HG03571 (cell line): Measurements from ENCODE around the gene HS6ST2.

Source experiments
- ATAC-seq: cut with Tn5 transposase; IDR thresholded peaks from one replicate; pipeline ENCODE4 v1.9.1; 2021; ENCODE audit not compliant: unreplicated experiment

HS6ST2 gene

DNA sequence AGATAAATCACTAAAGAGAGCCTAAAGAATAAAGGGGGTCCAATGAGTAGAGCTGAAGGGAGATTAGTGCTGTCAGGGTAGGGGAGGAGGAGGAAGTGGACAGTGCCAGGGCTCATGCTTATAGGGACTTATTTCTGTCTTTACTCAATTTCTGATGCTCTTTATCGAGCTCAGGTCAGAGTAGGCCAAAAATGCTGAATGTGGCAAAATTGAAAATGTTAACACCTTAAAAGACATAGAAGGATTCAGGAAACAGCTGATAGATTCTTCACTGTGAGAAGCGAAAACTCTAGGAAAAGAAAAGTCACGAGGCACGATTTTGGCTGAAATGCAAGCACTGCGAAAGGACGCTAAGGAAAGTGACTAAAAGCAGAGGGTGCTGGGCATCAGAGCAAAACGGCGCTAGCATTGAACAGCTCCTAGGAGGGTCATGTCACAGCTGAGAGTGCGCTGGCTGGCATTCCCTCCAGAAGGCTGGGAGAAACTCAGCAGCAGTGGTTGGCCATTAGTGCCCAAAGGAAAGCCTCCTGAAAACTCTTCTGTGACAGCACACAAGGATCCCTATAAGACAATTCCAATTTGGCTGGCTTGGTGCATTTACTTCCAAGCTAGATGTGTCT is 150.9 kb downstream of the HS6ST2 start:
- no peak for ATAC-seq

DNA sequence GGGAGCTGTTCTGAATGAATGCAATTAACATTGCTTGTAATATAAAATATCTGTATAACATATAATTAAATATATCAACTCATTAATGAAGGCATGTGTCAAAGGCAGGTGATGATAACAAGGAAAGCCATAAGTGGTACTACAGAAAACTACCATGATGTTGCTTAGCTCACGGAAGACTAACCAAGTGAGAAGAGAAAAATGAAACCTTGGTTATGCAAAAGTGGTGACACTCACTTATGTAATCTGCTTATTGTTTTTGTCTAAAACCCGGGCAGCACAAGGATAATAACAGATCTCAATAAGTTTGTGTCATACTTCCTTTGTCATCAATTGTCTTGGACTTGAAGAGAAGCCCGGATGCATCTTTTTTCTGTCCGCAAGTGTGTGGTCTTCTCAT is 156.4 kb downstream of the HS6ST2 start:
- no peak for ATAC-seq

DNA sequence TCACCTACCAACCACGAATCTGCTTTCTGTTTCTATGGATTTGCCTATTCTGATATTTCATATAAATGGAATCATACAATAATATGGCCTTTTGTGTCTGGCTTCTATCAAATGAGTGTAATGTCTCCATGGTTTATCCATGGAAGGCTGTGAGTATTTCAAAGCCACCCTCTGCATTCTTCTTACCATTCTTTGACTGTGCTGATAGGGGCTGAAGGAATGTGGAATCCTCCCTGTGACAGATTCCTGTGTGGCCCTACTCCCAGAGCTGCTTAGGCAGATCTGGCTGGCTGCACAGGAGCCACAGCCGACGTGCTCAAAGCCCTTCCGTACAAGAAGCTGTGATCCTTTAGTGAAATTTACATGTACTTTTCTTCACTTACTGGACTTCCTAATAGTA is 163.2 kb downstream of the HS6ST2 start:
- ATAC-seq, result no peak

DNA sequence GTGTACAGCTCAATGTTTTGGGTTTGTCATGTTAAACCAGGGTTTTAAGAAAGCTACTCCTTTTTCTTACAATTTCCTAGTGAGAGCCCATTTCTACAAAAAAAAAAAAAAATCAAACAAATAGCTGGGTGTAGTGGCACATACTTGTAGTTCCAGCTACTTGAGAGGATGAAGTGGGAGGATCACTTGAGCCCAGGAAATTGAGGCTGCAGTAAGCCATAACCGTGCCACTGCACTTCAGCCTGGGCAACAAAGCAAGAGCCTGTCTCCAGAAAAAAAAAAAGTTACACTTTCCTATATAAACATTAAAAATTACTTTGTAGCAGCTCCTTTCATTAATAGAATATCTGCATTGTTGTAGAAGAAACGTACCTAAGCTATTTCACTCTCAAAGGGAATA is 166.7 kb downstream of the HS6ST2 start:
- ATAC-seq, result no peak

DNA sequence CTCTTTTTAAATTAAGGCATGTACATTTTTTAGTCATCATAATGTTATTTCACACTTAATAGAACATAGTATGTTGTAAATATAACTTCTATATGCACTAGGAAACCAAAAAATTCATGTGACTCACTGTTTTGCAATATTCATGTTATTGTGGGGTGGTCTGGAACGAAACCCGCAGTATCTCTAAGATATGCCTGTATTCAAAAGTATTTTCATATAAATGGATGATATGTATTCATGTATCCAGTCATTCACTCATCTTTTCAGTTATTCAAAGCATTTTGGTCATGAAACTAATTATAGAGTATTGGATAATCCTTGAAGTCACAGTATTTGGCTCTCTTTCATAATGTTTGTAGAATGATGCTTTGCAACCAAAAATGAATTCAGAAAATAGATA is 168.1 kb downstream of the HS6ST2 start:
- ATAC-seq, result no peak

DNA sequence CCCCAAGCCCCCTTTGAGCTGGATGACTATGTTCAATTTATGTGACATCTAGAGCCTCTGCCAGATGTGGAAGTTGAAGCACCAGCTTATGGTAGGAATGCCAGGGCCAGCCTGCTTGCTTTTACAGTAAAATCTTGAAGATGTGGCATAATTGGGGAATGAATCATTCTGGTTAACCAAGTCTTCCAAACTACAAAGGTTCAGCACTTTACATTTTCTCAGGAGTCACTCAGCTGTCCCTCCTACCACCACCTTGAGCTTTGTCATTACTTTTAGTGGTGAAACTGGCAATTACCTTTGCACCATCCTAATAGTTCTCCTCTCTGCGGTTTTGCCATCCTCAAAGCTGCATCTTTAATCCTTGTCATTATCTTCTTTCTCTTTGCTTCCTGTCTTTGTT is 172.2 kb downstream of the HS6ST2 start:
- no peak for ATAC-seq

DNA sequence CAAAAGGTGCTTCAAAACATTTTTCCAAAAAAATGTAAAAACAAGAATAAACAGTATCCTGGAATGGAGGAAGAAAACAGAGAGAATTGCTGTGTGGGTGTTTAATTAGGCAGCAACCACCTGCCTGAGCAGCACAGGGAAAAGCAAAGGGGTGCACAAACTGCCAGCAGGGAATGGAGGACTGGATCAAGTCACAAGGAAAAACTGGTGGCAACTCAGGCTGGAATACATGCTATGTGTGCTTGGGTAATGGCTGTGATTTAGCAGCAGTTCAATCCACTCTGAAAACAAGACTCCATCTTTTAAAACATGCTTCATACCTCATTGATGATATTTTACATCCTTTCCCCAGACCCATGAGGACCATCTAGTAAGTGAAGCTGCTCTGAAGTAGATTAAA is 179.5 kb downstream of the HS6ST2 start:
- no peak for ATAC-seq

DNA sequence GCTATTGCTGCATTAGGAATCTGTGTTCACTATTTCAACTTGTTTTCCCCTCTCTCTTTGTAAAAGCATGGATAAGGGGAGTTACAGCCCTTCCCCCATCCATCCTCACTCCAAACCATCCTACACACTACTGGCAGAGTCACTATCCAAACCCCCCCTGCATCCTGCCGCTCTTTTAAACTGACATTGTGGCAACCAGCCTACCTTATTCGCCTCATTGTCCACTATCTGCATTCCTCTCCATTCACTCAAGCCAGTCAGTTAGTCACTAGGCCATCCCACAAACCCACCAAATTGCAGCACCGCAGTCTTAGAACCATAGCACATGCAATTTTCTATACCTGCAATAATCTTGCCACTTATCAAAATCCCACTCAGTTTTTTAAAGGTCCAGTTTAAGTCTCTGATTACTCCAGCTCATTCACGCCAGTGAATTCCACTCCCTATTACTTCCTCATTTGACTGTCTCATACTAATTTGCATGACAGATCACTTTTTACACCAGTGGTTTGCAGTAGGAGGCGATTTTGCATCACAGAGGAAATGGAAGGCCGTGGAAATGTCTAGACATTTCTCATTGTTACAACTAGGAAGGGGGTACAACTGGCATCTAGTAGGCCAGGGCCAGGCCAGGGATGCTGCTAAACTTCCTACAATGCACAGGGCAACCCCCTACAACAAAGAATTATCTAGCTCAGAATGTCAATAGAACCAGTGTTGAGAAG is 181.8 kb downstream of the HS6ST2 start:
- no peak for ATAC-seq

DNA sequence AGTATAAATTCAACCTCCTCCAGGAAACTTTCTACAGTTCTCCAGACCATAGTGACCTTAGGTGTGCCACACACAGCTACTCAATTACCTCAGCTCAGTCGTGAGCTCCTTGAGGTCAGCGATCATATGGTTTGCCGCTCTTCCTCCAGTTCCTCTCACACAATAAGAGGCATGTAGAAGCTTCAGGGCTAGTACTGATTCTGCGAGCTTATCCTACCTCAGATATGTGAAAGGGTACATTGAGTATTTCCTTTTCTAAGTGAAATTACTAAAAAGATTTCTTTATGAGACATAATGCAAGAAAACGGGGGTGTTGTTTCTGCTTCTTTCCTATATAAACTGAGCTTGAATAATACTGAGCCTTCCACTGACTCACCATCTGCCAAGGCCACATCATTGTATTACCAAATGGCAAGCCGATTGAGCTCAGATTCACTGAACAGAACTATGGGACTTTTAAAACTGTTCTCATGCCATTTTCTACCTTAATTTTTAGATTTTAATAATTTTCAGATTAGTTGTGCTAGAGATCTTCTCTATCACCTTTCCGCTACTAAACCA is 183.1 kb downstream of the HS6ST2 start:
- no peak for ATAC-seq

DNA sequence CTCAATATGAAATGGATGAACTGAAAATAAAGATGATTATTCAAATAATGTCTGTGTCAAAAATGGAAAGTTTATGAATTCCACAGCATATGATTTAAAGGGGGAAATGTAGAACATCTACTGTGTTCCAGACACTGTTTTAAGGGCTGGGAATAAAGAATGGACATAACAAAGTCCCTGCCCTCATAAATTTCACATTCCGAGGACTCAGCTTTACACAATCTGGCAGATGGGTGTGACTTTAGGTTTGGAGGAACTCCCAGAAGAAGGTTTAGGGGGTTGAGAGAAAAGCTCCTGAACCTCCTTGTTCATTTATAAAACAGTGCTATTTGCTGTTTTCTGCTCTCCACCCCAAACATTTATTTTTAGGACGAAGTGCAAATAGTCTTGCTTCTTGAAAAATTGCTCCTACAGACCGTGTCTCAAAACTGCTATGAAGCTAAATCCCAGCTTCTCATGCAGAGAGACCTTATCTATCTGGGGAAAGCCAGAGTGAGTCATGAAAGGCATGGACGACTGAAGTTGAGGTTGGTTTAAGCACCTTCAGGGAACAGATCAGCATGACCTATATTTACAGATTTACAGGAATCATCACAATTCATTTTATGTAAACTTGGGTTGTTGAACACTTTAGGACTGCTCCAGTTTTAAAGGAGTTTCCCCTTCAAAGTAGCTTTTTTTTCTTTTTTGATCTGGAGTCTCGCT is 184.3 kb downstream of the HS6ST2 start:
- no peak for ATAC-seq

DNA sequence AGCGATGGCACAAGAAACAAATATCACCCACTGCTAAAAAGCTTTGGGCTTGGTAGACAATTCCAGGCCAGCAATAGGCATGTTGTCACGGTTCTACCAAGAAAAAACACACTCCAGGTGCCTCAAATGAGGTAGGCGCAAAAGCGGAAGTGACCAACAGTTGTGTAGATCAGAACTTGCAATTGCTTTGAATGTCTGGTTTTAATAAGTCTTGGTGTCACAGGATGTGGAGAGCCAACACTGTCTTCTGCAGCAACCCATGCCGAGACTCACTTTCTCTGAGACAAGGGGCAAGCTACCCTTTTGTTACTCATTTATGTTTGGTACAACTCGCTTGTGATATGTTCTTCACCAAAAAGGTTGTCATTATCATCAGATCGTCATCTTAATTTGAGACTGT is 188.8 kb downstream of the HS6ST2 start:
- no peak for ATAC-seq

DNA sequence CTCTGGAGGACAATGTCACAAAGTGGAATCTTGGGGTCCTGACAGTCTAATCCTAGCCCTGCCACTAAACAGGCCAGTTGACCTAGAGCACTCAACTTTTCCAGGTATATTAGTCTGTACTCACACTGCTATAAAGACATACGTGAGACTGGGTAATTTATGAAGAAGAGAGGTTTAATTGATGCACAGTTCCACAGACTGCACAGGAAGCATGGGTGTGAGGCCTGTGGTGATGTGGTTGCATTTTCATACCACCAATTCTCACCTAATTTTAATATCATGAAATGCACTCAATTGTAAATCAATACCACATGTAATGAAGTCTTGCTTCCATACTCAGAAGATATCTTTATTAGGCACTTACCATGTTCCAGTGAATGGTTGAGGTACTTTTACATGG is 192.0 kb downstream of the HS6ST2 start:
- ATAC-seq, result no peak

DNA sequence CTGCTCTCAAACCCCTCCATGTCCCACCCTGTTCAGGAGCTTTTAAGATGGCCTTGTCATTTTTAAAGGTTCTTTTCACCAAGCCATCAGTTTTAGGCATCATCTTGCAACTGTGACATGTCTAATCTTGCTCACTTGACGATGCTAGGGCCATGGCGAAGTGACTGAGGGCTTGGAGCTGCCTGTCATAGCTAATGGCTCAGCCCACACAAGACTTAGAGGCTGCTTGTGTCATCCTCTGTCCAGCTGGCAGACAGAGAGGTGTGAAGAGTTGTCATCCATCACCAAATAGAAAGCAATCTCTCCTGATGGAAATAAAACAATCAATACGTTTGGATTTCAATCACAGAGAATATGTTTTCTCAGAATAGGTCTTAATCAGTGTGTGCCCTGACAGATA is 194.9 kb downstream of the HS6ST2 start:
- ATAC-seq, result no peak

DNA sequence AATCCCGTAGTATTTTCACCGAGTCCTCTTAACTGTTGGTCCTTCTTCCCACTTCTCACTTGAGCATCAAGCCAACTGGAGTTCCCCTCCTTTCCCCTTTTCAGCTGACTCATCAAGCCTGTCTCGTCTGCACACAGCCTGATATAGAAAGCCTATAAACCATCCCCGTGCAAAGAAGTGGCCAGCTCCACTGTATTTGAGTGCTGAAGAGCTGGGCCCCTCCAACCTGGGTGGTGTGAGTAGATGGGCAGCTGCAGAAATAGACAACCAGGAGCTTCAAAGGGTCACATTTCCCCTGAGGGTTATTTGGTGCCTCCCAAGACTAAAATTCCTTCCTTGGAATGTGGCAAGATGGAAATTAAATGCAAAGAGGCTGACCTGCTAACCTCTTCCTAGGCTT is 199.7 kb downstream of the HS6ST2 start:
- no peak for ATAC-seq

DNA sequence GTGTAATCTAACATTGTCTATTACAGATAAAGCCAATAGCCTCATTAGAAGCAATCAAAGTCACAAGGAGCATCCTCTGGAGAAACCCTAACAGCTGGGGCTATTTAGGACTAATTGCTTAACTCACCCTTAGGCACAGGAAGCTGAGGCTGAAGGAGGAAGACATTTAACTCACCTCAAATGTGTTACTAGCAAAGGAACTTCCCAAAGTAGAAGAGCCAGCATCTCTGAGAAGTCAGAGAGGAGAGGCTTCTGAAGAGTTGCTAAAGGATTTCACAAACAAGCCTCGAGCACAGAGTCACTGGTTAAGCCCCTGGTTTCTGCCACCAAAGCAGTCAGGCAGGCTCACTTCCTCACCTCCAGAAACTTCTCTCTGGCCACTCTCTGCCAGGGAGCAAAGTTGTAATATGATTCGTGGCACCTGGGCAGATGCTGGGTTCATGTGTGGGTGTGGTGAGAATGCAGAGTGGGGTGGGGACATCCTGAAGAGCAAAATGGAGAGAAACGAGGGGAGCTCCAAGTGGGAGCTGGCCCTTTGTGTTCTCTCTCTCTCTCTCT is 201.3 kb downstream of the HS6ST2 start:
- no peak for ATAC-seq

DNA sequence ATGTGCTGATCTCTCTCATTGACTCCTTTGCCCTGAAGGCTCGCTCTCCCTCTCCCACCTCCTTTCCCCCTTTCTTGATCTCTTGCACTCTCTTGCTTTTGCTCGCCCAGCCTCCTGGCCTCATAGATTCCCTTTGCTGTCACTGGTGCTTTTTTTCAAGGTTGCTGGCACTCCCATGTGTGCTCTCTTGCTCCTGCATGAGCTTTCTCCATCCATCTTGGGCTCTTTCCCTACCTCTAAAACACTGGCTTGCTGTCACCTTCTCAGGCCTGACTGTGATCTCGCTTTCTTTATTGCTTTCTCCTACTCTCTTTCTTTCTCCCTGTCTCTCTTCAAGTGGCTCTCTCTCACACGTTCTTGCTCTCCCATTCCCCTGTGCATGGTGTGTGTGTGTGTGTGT is 202.0 kb downstream of the HS6ST2 start:
- ATAC-seq, result no peak

DNA sequence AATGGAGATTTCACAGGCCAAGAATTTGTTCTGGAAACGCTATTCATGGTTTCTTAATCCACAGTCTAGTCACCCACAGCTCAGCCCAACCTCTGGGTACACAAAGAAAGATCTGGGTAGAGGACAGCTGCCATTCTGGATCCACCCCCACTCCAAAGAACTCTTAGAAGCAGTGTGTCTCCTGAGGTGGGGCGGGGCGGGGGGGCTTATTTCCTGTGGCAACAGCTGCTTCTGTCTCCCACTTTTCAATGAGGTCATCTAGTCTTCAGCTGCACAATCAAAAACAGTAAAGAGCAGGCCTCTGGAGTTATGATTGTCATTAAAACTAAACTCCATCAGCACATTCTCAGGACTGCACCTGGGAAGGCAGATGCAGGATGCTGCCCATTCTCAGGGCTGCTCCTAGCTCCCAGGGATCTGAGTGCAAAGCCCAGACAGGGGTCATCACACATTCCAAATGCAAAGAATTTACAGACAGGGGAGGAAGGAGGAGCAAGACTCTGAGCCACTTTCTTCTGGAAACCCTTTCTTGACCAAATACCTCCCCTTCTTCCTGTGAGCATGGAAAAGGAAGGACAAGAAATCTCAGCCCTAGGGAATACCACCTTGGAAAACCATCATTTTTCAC is 207.3 kb downstream of the HS6ST2 start:
- ATAC-seq, result no peak

DNA sequence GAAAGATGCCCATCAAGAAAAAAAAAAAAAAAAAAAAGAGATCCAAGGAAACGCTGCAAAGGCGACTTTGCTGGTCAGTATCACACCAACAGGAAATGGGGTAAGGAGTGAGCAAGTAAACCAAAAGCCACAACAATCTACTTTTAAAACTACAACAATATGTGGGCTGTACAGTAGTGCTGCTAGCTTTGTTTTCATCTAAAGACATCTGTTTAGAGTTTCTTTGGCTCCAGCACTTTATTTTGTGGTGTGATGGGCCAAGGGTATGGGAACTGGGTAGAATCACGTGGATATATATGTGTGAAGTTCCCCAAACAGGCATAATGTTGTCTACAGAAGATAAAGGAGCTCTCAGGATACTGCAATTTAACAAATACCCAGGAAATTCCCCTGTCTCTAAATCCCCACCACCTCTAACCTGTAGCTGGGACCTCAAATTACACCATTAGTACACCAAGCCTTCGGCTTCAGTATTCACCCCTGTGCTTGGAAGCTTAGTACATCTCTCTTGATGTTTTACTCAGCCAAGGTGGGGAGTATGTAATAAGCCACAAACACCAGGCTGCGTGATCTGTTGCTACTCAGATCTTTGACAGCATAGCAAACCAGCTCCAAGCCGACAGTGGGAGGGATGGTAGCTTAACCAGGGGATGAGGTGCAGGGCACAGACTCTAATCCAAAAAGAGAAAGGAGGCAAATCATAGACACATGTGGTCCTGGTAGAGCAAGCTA is 207.9 kb downstream of the HS6ST2 start:
- ATAC-seq, result no peak

DNA sequence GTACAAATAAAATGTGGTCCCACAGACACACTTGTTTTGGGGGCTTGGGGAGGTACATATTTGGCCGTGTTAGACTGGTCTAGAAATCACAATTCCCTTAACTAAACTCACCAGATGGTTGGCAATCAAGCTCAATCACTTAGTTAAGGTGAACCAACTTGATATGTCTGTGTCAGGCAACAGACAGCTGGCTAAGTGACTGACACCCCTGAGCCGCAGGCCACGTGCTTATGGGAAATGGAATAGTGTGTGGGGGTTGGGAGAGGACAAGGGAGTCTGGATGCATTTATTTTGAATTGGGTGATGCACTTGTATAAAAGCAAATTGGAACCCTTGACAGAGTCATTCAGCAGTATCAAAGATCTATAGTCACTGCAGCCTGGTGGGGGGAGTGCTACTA is 209.0 kb downstream of the HS6ST2 start:
- ATAC-seq, result no peak

DNA sequence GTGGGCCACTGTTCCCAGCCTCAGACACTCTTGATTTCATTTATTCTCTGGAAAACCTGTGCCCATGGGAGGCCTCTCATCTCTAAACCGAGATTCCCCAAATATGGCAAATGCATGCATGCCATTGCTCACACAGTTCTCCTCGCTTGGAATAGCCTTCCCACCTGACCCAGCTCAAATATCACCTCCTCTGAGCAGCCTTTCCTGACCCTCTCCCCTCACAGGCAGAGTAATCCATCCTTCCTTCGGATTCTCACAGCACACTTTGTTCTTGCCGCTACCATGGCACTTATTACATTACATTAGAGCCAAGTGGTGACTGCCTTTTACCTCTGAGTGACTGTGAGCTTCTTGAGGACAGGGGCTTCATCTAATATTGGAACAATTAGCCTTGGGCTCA is 209.5 kb downstream of the HS6ST2 start:
- ATAC-seq, result no peak

DNA sequence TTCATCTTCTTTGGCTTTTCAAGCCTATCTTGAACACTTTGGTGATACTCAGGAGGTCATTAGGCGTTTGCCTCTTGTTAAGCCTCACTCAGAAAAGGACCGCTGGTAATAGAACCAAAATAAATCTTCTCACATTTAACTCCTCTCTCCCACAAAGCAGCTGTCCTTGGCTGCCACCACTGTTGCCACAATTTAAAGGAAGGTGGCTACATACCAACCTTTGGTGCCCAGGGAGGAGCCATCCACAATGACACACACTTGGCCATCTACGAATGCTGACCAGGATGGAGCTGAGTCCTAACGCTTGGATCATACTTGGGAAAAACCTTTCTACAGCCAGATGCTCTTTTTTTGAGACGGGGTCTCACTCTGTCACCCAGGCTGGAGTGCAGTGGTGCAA is 210.2 kb downstream of the HS6ST2 start:
- no peak for ATAC-seq
